ENCODE measurements around the gene FCRL5. TPM values are rescaled to one million over a fixed set of nuclear protein-coding genes. Genes with fewer than 3 reads are reported as not detected.

FCRL5 gene
- total RNA-seq: not detected

GRCh38 chr1:157551694-157552693 is at the start of gene FCRL5:
Gene FCRL5, minus strand, starts transcription at chr1:157552515. Its CDS starts 153 bp downstream, at chr1:157552362.
- DNase-seq (ENCODE audit: low spot score in 2 of 2): no peak
- no peak within 1 kb of the TSS for H3K4me3 ChIP-seq (ENCODE audit: low read depth, poor library complexity, severe bottlenecking)
- WGBS, 2 donors: 60 to 69% methylated on average over 10 of the region's 10 CpGs
- intact Hi-C loops (cut with DNase I; ENCODE audit: low total_unique reads): no loop called here
- TF ChIP-seq POLR2A (IDR thresholded peaks at IDR 0.05): no peak
- TF ChIP-seq CTCF (IDR thresholded peaks at IDR 0.05): no peak

- DNase-seq (ENCODE audit: low spot score in 2 of 2): no peak
- intact Hi-C loops (cut with DNase I; ENCODE audit: low total_unique reads): no loop called here
- WGBS, 2 donors: 24% methylated on average over 1 of the region's 1 CpG
- TF ChIP-seq CTCF (IDR thresholded peaks at IDR 0.05) (no peak), POLR2A (IDR thresholded peaks at IDR 0.05) (no peak)
- no peak overlapping the region for H3K4me3 ChIP-seq (ENCODE audit: low read depth, poor library complexity, severe bottlenecking)
These were observed 47.9 kb upstream of the FCRL5 start for GRCh38 chr1:157600236-157600635.

- intact Hi-C loops (cut with DNase I; ENCODE audit: low total_unique reads): loop anchor here (2.0 kb wide), 1 partner anchor 73 kb away; no protein-coding TSS in a partner anchor
- H3K4me3 ChIP-seq (ENCODE audit: low read depth, poor library complexity, severe bottlenecking): no peak within 1 kb of the TSS
- no peak for DNase-seq (ENCODE audit: low spot score in 2 of 2)
- WGBS, 2 donors: 74 to 75% methylated on average over 2 of the region's 2 CpGs
- TF ChIP-seq POLR2A (IDR thresholded peaks at IDR 0.05) (no peak), CTCF (IDR thresholded peaks at IDR 0.05) (no peak)
These were observed 45.8 kb upstream of the FCRL5 start, which contains the start of gene FCRL4 for GRCh38 chr1:157597959-157598667. Gene FCRL4, minus strand, starts transcription at chr1:157598085. Its CDS starts 141 bp downstream, at chr1:157597944.

- TF ChIP-seq POLR2A (IDR thresholded peaks at IDR 0.05) (no peak), CTCF (IDR thresholded peaks at IDR 0.05) (no peak)
- DNase-seq (ENCODE audit: low spot score in 2 of 2): no peak
These were observed 44.1 kb upstream of the FCRL5 start for GRCh38 chr1:157596384-157596783.

GRCh38 chr1:157595356-157595755 is 43.0 kb upstream of the FCRL5 start:
- 42 to 49% methylated on average over 2 of the region's 2 CpGs for WGBS, 2 donors
- intact Hi-C loops (cut with DNase I; ENCODE audit: low total_unique reads): no loop called here
- TF ChIP-seq CTCF (IDR thresholded peaks at IDR 0.05) (no peak), POLR2A (IDR thresholded peaks at IDR 0.05) (no peak)
- H3K4me3 ChIP-seq (ENCODE audit: low read depth, poor library complexity, severe bottlenecking): no peak overlapping the region
- DNase-seq (ENCODE audit: low spot score in 2 of 2): no peak

More at GRCh38 chr1:157596384-157596783, 44.1 kb upstream of the FCRL5 start:
- H3K4me3 ChIP-seq (ENCODE audit: low read depth, poor library complexity, severe bottlenecking): no peak overlapping the region
- WGBS, 2 donors: 58 to 62% methylated on average over 6 of the region's 6 CpGs
- intact Hi-C loops (cut with DNase I; ENCODE audit: low total_unique reads): loop anchor here (2.0 kb wide), 1 partner anchor 74 kb away; no protein-coding TSS in a partner anchor
